KOPT-K1 (cell line): ENCODE measurements around the gene DNAI1.

Experiments
- H3K27ac ChIP-seq: fragments of 200-600 bp; sonication (generic); 2 replicates; pipeline ENCODE4 v1.5.1; 2016; ENCODE audit warnings: antibody characterized with exemption, mild to moderate bottlenecking, low read depth, low read length; ENCODE audit not compliant: poor library complexity, severe bottlenecking
- H3K36me3 ChIP-seq: fragments of 200-600 bp; sonication (generic); 2 replicates; pipeline ENCODE4 v1.5.1; 2017; ENCODE audit warnings: antibody characterized with exemption, mild to moderate bottlenecking, low read length, moderate library complexity; ENCODE audit not compliant: insufficient read depth
- H3K9me3 ChIP-seq: fragments of 200-600 bp; sonication (generic); 2 replicates; pipeline ENCODE4 v1.5.1; 2017; ENCODE audit warnings: antibody characterized with exemption, low read length, mild to moderate bottlenecking; ENCODE audit not compliant: insufficient read depth, poor library complexity, severe bottlenecking

Gene DNAI1

GRCh38 chr9:34546834-34547827, 88.5 kb downstream of the DNAI1 start:
- Histone ChIP-seq H3K27ac (no peak overlapping the region), H3K9me3 (no peaks in the 10 kb centered on the region), H3K36me3 (no peaks in the 10 kb centered on the region)

- no peaks in the 10 kb centered on the region for H3K9me3 ChIP-seq
- H3K27ac ChIP-seq = no peak overlapping the region
- H3K36me3 ChIP-seq = no peaks in the 10 kb centered on the region
These were observed 89.5 kb downstream of the DNAI1 start for GRCh38 chr9:34547960-34548611.

- Histone ChIP-seq H3K27ac (no peak overlapping the region), H3K36me3 (no peaks in the 10 kb centered on the region), H3K9me3 (no peaks in the 10 kb centered on the region)
These were observed 90.8 kb downstream of the DNAI1 start for GRCh38 chr9:34549407-34549732.

DNA sequence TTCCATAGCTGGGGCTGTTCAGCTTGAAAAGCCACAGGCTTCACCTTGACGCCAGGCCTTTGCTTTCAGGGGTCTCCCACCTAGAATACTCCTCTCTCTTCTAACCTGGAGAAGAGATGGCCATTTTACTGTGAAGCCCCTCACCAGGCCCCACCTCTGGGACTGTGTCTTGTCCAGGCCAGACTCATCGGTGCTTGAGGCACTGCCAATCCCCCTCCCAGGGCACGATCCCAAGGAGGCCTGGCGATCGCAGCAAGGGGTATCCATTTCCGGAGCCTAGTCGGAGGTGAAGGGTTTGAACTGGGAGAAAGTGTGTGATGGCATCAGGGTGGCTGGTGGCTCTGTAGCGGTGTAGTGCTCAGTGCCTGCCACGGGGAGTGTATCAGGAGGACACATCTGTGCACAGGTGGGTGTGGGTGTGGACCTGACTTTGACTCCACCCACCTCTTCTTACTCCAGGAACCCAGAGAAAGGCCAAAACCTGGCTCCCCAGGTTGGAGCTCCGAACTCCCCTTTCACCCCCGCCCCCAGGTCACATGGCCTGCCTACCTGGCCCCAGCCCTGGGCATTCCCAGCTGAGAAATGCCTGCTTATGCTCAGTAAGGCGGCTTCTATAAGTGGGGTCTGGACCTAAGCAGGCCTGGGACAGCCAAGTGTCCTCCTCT, 91.5 kb downstream of the DNAI1 start:
- H3K36me3 ChIP-seq = no peaks in the 10 kb centered on the region
- H3K9me3 ChIP-seq = no peaks in the 10 kb centered on the region
- H3K27ac ChIP-seq = no peak overlapping the region

DNA sequence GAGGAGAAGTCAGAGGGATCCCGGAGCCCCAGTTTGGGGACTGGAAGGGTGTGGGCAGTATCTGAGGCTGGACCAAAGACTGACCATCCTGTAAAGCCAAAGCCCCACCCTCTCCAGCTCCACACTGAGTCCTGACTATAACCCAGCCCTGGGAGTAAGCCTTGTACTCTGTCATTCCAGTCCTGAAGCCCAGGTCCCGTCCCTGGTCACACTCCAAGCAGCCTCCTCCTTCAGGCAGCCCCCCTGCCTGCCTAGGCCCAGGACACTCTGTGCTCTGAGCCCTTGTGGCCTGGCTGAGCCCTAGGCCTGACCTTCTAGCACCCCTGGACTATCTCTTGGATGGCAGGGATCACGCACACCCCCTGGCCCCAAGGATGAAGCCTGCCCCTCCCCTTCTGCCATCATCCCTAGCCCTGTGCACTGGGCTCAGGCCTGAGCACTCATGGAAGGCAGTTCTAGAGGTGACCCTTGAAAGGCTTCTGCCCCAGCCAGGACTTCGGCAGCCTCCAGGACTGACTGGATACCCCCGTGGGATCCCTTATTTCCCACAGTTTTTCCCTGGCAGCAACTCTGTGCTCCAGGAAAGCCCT, 92.2 kb downstream of the DNAI1 start:
- H3K9me3 ChIP-seq = no peaks in the 10 kb centered on the region
- H3K36me3 ChIP-seq = no peaks in the 10 kb centered on the region
- no peak overlapping the region for H3K27ac ChIP-seq

DNA sequence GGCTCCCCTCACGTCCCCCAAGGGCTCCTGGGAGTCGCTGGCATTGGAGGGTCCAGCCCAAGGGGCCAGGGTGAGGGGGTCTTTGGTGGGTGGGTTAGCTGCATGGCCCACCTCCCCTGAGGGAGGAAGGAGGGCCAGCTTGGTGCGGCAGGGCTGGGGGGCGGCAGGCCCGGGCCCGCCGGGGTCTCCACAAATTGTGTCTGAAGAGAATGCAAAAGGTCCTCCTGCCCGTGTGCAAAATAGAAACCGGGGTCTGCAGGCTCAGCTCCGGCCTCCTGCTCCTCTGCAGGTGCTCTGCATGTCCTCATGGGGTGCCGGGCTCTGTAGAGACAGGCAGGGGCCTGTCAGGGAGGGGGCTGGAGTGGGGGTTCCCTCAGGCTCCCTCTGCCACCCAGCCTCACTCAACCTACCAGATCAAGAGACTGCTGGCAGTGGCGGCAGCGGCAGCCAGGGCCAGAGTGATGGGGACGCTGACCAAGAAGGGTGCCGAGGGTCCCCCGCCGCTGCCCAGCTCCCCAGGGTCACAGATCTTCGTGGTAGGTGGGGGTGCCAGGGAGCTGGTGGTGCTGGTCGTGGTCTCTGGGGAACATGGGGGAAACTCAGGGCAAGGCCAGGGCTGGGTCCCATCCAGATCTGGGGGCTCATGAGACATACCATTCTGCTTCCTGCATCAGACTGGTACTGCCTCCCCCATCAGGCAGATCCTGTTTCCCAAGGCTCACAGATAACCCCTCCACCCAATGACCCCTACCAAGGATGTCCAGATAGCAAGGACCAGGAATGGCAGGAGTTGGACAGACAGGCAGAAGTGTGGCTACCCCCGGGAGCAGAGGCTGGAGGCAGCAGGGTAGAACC, 93.4 kb downstream of the DNAI1 start:
- Histone ChIP-seq H3K36me3 (no peaks in the 10 kb centered on the region), H3K27ac (no peak overlapping the region), H3K9me3 (no peaks in the 10 kb centered on the region)

GRCh38 chr9:34552606-34552981, 94.0 kb downstream of the DNAI1 start:
- H3K9me3 ChIP-seq = no peaks in the 10 kb centered on the region
- no peaks in the 10 kb centered on the region for H3K36me3 ChIP-seq
- no peak overlapping the region for H3K27ac ChIP-seq

GRCh38 chr9:34552986-34553385, 94.4 kb downstream of the DNAI1 start:
- Histone ChIP-seq H3K27ac (no peak overlapping the region), H3K36me3 (no peaks in the 10 kb centered on the region), H3K9me3 (no peaks in the 10 kb centered on the region)

- Histone ChIP-seq H3K27ac (no peak overlapping the region), H3K36me3 (no peaks in the 10 kb centered on the region), H3K9me3 (no peaks in the 10 kb centered on the region)
These were observed 95.0 kb downstream of the DNAI1 start for GRCh38 chr9:34553511-34554021.

DNA sequence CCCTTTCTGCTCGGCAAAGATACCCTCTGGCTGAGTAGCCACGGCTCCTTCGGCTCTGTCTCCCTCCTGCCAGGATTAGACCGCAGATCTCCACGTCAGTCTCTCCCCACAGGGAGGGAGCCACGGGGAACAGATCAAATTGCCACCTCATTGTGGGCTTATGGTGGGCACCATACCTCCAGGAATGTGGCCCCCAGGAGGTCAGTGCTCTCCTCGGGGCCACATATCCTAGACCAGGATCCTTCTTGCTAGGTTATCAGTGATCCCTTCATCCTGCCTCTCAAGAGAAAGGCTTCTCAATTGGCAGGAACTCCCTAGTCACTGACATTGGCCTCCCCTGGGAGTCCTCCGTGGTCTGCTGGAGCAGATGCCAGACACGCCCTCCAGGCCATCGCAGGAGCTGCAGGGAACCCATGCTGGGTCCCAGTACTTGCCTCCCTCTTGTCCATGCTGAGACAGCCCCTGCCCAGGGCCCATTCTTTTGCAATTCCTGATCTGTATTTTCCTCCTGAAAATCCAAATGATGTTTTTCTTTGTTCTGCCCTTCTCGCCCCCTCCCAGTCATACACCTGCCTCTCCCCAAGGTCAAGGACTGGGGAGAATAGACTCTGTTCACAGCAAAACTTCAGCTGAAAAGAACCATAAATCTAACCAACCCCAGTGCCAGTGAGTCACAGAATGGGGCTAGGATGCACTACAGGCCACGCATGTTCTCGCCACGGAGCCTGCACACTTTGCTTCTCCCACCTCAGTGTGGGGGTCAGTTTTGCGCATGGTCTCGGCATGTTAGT, 95.8 kb downstream of the DNAI1 start:
- H3K36me3 ChIP-seq = no peaks in the 10 kb centered on the region
- H3K27ac ChIP-seq = no peak overlapping the region
- no peaks in the 10 kb centered on the region for H3K9me3 ChIP-seq

GRCh38 chr9:34555002-34555348, 96.4 kb downstream of the DNAI1 start:
- no peak overlapping the region for H3K27ac ChIP-seq
- no peaks in the 10 kb centered on the region for H3K36me3 ChIP-seq
- H3K9me3 ChIP-seq = no peaks in the 10 kb centered on the region

DNA sequence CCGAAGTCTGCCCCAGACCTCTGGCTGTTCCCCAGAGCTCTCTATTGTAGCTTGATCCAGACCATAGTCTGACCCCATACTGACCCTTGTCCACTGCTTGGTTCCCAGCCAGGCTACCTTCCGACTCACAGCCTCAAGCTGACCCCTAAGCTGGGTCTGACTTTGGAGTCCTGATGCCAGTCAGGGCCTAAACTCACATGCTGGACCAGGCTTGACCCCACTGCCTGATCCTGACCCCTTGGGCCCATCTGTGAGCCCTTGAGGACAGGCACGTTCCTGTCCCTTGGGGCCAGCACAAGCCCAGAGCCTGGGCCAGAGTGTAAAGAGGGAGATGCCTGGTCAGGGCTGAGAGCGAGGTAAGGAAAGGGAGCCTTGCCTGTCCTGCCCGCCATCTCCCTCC, 96.9 kb downstream of the DNAI1 start:
- Histone ChIP-seq H3K9me3 (no peaks in the 10 kb centered on the region), H3K27ac (no peak overlapping the region), H3K36me3 (no peaks in the 10 kb centered on the region)

GRCh38 chr9:34555936-34556525, 97.4 kb downstream of the DNAI1 start:
- Histone ChIP-seq H3K36me3 (no peaks in the 10 kb centered on the region), H3K27ac (no peak overlapping the region)

More at GRCh38 chr9:34555936-34556525, 97.4 kb downstream of the DNAI1 start:
- H3K9me3 ChIP-seq = no peaks in the 10 kb centered on the region
